Fibroblast of skin of right biceps (primary cell): ENCODE data around the gene PRPF19.

ENCODE experiments used
- DNase-seq: peaks from one replicate; pipeline ENCODE4 v3.0.0-alpha.2; 2013

Gene PRPF19

DNA sequence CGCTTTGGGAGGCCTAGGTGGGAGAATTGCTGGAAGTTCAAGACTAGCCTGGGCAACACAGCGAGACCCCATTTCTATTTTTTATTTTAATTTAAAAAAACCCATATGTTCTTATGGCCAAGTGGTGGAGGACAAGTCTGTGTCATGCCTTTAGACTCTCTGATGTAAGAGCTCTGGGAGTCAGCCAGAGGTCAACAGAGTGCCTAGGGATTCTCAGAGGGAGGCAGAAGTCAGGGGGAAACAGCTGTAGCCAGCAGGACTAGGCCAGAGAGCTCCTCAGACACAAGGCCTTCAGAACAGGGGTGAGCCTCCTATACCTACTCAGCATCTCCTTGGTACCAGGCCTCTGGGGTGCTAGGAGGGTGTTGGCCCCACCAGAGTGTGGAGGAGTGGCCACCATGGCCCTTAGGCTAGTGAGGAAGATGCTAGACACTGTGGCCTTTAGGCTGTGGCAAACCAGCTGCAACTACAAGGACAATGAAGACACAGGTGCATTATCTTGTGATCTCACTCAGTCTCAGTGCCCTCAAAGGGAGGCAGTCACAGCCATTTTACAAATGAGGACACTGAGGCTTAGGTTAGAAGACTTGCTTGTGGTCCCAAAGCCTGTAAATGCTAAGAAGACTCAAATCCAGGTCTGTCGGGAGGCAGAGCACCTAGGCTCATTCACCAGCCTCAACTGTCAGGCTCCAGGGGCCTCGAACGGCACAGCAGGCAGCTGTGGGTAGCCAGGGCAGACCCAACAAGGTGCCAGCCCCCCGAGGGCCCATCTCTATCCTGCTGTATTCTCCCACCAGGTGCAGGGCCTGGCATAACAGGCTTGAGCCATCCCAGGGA, 34.0 kb downstream of the PRPF19 start:
- peak; percentile 70 for DNase-seq

DNA sequence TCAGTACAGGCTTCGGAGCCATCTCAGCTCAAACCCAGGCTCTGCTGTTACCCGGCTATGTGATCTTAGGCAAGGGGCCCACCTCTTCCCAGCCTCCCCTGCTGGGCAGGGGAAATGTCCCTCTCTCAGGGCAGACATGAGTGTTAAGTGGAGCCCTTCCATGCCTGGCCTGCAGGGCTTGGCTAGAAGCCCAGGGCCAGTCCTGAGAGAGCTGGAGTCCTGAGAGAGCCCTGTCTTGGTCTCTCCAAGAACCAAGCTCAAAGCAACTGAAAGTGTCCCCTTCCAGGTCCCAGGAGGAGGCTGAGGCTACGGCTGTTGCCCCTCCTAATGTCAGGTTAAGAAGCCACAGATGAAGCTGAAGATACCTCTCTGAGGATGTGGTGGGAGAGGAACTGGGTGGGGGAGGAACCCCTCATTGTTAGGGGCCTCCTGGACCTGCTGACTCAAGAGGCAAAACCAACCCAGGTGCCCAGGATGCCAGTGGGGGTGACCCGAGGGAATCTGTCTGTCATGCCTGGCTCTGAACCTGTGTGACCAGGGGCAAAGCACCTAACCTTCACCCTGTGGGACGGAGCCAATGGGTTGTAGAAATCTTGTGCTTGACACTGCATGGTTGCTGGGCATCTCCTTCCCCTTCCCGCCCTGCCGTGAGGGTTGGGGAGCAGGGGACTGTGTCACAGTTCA, 34.9 kb downstream of the PRPF19 start:
- peak; percentile 20 for DNase-seq

DNA sequence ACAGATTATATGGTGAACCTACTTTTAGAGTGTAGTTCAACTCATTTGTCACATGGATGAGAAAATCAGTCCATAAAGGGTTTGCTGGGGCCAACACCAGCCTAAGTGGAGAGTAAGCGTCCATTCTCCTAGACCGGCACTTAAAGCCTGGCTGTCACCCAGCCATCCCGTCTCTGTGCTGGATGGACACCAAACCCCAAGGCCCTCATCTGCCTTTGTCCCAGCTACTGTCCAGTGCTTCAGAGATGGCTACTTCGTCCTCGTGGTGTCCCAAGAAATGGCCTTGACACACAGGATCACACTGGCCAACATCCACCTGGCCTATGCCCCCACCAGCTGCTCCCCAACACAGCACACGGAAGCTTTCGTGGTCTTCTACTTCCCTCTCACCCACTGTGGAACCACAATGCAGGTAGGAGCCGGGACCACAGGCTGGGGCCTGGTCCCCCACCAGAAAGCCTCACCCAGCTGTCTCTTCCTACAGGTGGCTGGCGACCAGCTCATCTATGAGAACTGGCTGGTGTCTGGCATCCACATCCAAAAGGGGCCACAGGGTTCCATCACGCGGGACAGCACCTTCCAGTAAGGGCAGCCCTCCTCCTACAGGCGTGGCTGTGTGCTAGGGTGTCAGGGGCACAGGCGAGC, 35.5 kb downstream of the PRPF19 start:
- DNase-seq = no peak

DNA sequence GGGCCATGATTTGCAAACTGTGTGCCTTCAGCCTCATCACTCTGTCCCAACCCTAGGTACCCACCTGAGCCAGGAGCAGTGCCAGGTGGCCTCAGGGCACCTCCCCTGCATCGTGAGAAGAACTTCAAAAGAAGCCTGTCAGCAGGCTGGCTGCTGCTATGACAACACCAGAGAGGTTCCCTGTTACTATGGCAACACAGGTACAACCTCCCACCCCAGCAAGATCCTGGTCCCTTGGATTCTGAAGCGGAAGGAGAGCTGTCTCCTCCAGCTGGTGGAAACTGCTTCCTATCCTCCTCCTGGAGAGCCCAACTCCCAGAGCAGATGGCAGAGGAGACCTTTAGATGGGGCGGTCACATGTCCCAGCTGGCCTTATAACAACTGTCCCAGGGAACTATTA, 36.1 kb downstream of the PRPF19 start:
- no peak for DNase-seq

DNA sequence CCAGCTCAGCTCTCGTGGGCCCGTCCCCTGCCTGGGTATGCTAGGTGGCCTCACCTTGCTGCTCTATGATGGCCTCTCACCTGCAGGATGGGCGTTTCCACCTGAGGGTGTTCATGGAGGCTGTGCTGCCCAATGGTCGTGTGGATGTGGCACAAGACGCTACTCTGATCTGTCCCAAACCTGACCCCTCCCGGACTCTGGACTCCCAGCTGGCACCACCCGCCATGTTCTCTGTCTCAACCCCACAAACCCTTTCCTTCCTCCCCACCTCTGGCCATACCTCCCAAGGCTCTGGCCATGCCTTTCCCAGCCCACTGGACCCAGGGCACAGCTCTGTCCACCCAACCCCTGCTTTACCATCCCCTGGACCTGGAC, 36.9 kb downstream of the PRPF19 start:
- DNase-seq = no peak

DNA sequence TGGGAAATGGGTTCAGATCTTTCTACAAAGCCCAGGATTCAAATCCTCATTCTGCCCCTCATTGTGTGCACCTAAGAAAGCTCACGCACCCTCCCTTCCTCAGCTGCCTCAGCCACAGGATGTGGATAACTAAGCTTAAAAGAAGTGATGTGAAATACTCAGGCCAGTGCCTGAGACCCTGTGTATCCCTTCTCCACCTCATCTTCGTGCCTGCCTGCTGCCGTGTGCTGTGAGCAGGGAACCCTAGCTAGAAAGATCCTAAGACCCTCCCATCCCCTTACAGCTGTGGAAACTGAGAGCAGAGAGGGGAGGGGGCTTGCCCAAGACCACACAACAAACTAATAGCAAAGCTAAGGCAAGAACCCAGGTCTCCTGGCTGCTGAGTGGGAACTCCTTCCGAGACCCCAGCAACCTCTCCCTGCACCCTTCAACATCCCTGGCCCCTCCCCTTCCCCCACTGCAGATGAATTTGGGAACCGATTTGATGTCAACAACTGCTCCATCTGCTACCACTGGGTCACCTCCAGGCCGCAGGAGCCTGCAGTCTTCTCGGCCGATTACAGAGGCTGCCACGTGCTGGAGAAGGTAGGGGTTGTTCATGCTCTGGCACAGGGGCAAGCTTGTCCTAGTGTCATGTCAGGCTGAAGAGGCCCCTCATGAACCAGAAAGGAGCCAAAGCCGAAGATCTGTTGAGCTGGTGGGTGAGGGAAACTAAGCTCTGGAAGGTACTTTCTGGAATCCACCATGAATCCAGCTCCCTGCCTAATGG, 37.5 kb downstream of the PRPF19 start:
- DNase-seq = no peak

DNA sequence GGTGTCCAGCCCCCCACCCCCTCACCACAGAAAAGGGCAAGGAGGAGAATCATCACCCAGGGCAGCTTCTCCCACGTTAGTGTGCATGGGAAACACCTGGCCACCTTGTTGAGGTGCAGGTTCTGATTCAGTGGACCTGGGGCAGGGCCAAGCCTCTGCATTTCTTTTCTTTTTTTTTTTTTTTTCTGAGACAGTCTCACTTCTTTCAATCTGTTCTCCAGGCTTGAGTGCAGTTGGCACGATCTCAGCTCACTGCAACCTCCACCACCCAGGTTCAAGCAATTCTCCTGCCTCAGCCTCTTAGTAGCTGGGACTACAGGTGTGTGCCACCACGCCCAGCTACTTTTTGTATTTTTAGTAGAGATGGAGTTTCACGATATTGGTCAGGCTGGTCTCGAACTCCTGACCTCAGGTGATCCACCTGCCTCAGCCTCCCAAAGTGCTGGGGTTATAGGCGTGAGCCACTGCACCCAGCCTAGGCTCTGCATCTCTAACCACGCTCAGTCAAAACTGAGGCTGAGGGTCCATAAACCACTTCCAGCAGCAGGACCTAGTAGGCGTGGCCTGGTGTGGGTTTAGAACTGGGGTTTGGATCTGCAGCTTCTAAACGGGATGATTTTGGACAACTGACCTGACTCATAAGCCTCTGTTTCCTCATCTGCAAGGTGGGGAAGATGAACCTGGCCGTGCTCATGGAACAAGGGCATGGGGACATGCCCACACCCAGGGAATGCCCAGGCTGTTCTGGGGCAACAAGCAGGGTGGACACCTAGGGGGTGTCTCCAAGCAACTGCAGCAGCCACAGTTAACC, 38.3 kb downstream of the PRPF19 start:
- no peak for DNase-seq

DNA sequence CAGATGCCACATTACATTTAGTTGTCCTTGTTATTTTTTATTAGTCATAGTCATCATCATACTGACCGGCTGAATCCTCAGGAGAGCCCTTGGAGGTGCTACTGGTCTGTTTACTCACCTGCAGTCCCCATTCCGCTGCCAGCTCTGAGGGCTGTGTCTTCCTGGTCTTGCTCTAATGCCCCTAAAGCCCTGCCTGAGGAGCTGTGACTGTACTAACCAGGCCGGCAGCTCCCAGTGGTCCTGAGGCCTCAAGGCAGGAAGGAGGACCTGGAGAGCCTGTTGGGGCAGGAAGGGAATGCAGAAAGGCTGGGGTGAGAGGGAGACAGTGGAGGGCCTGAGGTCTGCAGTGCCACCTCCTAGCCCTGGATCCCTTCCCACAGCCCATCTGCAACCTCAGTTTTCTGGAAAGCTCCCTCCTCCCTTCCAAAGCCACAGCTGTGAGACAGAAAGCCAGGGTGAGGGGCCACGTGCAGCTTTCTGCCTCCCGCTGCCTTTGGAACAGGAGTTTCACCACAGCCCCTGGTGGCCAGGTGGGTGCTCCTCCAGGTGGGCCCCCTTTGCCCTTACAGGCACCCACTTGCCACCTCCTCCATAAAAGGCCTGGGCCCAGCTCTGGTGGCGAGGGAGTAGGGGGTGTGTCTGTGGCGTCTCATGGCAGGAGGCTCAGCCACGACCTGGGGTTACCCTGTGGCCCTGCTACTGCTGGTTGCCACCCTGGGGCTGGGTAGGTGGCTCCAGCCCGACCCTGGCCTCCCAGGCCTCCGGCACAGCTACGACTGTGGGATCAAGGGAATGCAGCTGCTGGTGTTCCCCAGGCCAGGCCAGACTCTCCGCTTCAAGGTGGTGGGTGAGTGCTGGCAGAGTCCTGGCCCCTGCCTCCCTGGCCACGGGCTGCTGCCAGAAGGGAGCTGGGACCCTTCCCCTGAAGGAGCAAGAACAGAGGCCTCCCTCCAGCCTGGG, 39.2 kb downstream of the PRPF19 start, which contains the start of gene ZP1:
Gene ZP1, plus strand, starts transcription at position 632 of the 960 bp plus-strand sequence. Its CDS starts 20 bp downstream, at position 652.
- DNase-seq = no peak

DNA sequence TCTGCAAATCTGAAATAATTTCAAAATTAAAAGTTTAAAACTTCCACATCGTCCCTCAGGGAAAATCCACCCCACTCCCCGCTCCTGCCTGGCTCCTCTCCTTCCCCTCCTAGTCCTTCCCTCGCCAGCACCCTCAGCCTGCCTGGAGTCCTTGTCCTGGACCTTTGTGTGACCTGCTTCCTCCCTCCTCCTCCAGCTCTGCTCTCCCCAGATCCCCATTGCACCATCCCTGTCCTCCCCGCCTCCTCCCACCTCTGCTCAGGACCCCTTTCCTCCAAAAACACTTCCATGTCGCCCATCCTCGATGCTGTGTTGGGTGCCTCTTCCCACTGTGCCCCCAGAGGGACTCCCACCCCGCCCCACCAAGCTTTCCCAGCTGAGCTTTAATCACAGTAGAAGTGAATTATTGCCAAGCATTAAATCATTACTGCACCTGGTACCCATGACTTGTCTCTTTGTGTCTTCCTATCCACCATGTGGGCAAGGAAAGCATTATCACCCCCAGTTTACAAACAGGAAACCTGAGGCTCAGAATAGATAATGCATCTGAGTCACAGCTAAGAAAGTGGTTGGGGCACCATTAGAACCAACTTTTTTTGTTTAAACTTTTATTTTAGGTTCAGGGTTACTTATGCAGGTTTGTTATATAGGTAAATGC, 41.4 kb downstream of the PRPF19 start:
- DNase-seq = no peak

DNA sequence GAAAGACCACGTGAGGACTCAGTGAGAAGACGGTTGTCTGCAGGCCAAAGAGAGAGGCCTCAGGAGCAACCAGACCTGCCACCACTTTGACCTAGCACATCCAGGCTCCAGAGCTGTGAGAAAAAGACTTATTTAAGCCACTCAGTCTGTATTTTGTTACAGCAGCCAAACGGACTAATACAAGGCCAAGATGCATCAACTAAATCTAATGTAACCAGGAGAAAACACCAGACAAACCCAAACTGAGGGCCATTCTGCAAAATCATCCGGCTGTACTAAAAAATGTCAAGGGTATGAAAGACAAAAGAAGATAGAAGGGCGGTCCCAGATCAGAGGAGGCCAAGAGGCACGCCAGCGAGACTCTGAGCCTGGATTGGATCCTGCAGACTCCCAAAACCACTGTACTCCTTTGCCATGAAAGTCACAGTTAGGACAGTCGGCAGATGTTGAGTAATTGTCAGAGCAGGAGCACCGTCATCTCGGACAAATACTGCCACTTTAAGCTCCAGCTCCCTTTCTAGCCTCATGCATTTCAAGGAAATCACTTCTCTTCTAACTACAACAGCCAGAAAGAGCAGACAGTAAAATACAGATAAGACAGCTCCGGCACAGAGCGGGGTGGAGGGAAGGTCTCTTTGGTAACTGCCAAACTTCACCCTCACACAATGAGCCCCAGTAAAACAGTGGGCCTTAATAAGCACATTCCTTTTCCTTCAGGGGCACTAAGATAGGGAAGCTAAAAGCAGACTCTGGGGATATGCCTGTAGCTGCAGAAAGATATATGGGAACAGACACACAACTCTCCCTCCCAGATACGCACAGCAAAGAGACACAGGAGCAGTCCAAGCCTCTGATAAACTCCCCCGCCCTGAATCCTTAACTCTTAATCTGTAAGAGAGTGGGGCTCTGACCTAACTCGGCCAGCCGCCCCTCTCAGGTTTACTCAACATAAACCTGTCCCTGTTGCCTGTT, 42.5 kb downstream of the PRPF19 start:
- DNase-seq = no peak

DNA sequence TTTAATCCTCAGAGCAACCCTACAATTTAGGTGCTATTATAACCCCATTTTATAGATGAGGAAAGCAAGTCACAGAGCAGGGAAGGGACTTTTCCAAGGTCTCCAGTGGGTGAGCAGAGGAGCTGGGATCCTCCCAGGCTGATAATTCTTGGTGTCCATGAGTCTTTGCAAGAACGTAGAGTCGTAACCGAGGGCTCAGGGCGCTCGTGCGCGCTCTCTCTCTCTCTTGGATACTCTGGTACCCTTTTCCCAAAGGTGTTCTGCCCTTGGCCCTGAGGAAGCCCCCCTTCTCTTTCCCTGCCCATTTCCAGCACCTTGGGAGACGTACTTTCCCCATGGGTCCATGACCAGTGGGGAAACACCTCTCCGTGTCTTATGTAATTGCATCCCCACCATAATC, 44.2 kb downstream of the PRPF19 start:
- DNase-seq = no peak

DNA sequence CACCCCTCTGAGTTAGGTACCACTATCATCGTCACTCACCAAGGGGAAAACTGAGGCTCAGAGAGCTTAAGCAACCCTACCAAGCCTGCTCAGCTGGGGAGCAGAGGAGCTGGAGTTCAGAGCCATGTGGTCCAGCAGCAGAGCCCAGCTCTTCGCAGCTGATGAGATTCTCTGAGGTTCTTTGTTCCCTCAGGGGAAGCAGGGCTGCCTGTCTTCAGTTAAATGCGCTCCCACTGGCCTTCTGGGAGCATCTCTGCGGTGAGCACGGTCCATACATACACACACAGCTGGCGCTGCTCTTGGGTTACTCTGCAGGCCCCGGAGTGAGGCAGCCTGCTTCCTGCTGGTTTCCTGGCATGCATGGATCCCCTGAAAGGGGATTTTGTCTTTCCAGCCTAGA, 45.4 kb downstream of the PRPF19 start:
- no peak for DNase-seq

DNA sequence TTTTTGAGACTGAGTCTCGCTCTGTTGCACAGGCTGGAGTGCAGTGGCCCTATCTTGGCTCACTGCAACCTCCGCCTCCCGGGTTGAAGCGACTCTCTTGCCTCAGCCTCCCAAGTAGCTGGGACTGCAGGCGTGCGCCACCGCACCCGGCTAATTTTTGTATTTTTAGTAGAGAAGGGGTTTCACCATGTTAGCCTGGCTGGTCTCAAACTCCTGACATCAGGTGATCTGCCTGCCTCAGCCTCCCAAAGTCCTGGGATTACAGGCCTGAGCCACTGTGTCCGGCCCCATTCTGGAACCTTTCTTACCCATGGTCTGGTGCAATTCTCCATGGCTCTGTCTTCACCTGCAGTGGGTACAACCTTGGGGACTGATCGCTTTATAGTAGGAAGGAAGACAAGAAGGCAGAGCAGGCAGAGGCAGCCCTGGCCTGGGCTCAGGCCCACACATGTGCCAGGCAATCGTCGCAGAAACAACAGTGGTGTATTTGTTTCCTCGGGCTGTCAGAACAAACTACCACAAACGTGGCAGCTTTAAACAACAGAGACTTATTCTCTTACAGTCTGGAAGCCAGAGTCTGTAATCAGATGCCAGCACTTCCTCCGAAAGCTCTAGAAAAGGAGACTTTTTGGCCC, 46.7 kb downstream of the PRPF19 start:
- no peak for DNase-seq

DNA sequence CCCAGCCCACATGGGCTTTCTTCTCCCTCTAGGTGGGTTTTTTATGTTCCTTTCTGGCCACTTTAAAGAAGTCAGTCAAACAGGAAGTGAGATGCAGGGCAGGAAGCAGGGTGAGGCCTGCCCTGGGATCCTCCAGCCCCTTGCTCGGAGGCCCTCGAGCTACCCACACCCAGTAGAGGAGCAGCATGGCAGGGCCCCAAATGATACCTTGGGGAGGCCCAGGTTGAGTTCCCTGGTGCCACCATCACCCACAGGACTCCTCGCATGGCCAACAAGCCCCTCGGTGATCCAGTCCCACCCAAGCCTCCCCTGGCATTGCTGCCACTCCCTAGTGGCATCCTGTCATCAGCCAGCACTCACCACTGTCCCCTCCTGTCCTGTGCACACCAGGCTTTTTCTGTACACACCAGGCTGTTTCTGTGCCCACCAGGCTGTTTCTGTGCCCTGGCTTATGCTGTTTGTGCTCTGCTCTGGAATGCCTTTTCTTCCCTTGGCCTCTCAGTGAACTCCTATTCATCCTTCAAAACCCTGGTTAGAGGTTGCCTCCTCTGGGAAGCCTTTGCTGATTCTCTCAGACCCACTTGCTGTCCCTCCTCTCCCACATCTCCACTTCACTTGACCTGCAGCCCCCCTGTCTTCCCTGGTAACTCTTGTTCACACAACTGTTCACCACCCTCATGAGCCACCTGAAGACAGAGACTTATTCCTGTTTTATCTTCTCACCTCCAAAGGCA, 47.5 kb downstream of the PRPF19 start:
- DNase-seq = no peak

DNA sequence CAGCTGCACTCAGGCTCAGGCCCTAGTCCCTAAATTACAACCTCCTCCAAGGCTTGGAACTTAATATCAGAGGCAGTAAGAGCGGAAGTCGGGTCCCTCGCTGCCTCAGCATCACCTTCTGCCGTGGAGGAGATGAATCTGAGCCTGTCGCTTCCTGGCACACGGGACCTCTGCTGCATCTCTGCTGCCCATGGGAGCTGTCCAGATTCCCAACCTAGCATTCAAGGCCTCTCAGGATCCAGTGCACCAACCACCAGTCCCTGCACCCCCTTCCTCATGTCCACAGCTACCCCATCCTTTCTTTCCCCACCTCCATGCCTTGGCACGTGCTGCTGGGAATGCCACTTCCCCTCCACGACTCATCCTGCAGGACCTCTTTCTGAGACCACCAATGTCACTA, 48.1 kb downstream of the PRPF19 start:
- DNase-seq = no peak

DNA sequence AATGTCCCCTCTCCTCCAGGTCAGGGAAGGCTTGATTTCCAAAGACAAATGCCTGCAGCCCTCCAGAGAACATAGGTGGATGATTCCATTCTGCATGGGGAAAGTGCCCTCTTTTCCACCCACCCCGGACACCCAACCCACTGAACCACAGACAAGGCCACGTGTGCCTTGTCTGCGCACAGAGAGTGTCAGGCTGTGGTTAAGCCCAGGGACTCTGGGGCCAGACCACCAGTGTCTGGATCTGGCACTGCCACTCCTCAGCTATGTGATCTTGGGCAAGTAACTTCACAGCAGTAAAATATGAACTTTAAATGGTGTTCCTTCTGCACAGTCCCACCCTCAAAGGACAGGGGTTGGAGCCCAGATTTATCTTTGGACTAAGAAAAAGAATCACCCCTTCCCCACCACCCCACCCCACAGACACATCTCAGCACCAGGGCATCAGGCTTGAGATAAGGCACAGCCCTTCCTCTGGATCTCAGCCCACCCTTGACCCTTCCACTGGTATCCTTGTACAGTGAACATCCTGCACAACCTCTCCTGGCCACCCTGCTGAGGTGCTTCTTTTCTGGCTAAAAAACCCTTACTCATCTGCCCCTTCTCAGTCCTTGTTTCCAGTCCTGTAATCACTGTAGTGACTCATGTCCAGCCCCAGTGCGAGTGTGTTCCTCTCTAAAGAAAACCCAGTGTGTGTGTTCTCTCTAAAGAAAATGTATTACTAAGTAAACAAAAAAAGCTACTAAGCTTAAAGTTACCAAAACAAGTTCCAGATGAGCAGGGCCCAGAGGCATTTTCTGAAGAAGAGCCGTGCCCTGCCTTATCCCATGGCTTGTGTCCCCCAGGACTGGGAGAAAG, 48.8 kb downstream of the PRPF19 start:
- DNase-seq = peak; percentile 30
